PFSK-1 (cell line): ENCODE data around the gene TUBA3E.
"Not testable (repeated sequence)": the region's sequence is repeated elsewhere in the genome, so short reads cannot be mapped to it uniquely, and the experiment has no call there.

Experiments used
- FOXP2 ChIP-seq: optimal IDR thresholded peaks from 2 replicates; pipeline ENCODE3; 2011; ENCODE audit warnings: borderline replicate concordance, control low read depth, inconsistent platforms; ENCODE audit not compliant: insufficient read depth; ENCODE audit errors: extremely low read length, extremely low read depth
- POLR2AphosphoS5 ChIP-seq: IDR thresholded peaks from 2 replicates; pipeline ENCODE4 v1.6.1; 2012; ENCODE audit warnings: low read depth, mild to moderate bottlenecking, control low read depth, low read length, moderate library complexity
- SIN3A ChIP-seq: IDR thresholded peaks from 2 replicates; pipeline ENCODE4 v1.6.1; 2012; ENCODE audit warnings: mild to moderate bottlenecking, low read length, moderate library complexity, borderline replicate concordance; ENCODE audit not compliant: insufficient read depth
- TAF1 ChIP-seq: IDR thresholded peaks from 2 replicates; pipeline ENCODE4 v1.6.1; 2012; ENCODE audit warnings: low read length, control low read depth, borderline replicate concordance; ENCODE audit not compliant: insufficient read depth
- TF ChIP-seq, protein P1 (sequence below), 2 experiments: IDR thresholded peaks; 2 replicates each; pipeline versions ENCODE4 v1.6.1 to v1.8.0; 2011 to 2012; ENCODE audit warnings: low read depth in 2 of 2, low read length in 2 of 2, control low read depth in 1 of 2, inconsistent platforms in 1 of 2, mild to moderate bottlenecking in 1 of 2, moderate library complexity in 1 of 2; ENCODE audit not compliant: insufficient read depth in 1 of 2

The TUBA3E gene

GRCh38 chr2:130154773-130155765 is 43.2 kb downstream of the TUBA3E start:
- TF ChIP-seq POLR2AphosphoS5, result no peak
- no peak for TF ChIP-seq FOXP2
- TF ChIP-seq, protein P1, sequence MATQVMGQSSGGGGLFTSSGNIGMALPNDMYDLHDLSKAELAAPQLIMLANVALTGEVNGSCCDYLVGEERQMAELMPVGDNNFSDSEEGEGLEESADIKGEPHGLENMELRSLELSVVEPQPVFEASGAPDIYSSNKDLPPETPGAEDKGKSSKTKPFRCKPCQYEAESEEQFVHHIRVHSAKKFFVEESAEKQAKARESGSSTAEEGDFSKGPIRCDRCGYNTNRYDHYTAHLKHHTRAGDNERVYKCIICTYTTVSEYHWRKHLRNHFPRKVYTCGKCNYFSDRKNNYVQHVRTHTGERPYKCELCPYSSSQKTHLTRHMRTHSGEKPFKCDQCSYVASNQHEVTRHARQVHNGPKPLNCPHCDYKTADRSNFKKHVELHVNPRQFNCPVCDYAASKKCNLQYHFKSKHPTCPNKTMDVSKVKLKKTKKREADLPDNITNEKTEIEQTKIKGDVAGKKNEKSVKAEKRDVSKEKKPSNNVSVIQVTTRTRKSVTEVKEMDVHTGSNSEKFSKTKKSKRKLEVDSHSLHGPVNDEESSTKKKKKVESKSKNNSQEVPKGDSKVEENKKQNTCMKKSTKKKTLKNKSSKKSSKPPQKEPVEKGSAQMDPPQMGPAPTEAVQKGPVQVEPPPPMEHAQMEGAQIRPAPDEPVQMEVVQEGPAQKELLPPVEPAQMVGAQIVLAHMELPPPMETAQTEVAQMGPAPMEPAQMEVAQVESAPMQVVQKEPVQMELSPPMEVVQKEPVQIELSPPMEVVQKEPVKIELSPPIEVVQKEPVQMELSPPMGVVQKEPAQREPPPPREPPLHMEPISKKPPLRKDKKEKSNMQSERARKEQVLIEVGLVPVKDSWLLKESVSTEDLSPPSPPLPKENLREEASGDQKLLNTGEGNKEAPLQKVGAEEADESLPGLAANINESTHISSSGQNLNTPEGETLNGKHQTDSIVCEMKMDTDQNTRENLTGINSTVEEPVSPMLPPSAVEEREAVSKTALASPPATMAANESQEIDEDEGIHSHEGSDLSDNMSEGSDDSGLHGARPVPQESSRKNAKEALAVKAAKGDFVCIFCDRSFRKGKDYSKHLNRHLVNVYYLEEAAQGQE (IDR thresholded peaks at IDR 0.05; ENCODE audit: insufficient read depth in 1 of 2, low read depth in 2 of 2, low read length in 2 of 2), result no peak
- no peak for TF ChIP-seq SIN3A
- TF ChIP-seq TAF1, result no peak

- TF ChIP-seq FOXP2 (no peak), SIN3A (no peak), POLR2AphosphoS5 (no peak), TAF1 (no peak)
Observed at GRCh38 chr2:130152816-130153595, 45.2 kb downstream of the TUBA3E start.

- TF ChIP-seq, protein P1 (IDR thresholded peaks at IDR 0.05; ENCODE audit: insufficient read depth in 1 of 2, low read depth in 2 of 2, low read length in 2 of 2), result no peak
- TF ChIP-seq TAF1, result no peak
- no peak for TF ChIP-seq POLR2AphosphoS5
- no peak for TF ChIP-seq SIN3A
- no peak for TF ChIP-seq FOXP2
Observed at GRCh38 chr2:130150181-130151144, 47.8 kb downstream of the TUBA3E start.

- TF ChIP-seq FOXP2, SIN3A: not testable (repeated sequence)
- TF ChIP-seq, protein P1 (IDR thresholded peaks at IDR 0.05; ENCODE audit: insufficient read depth in 1 of 2, low read depth in 2 of 2, low read length in 2 of 2), result not testable (repeated sequence)
Observed at GRCh38 chr2:130145006-130145414, 53.2 kb downstream of the TUBA3E start, which contains the start of gene CCDC74B. TSS of gene CCDC74B (minus strand) at chr2:130145112. CDS start at chr2:130144996, 116 bp downstream.
